ENCODE measurements around the gene POU4F2.

GRCh38 chr4:146648461-146648783, 9.7 kb downstream of the POU4F2 start:
- no peak for TF ChIP-seq EZH2 (IDR thresholded peaks at IDR 0.05; ENCODE audit: borderline replicate concordance, low read depth, low read length, severe bottlenecking)
- TF ChIP-seq, protein P1, sequence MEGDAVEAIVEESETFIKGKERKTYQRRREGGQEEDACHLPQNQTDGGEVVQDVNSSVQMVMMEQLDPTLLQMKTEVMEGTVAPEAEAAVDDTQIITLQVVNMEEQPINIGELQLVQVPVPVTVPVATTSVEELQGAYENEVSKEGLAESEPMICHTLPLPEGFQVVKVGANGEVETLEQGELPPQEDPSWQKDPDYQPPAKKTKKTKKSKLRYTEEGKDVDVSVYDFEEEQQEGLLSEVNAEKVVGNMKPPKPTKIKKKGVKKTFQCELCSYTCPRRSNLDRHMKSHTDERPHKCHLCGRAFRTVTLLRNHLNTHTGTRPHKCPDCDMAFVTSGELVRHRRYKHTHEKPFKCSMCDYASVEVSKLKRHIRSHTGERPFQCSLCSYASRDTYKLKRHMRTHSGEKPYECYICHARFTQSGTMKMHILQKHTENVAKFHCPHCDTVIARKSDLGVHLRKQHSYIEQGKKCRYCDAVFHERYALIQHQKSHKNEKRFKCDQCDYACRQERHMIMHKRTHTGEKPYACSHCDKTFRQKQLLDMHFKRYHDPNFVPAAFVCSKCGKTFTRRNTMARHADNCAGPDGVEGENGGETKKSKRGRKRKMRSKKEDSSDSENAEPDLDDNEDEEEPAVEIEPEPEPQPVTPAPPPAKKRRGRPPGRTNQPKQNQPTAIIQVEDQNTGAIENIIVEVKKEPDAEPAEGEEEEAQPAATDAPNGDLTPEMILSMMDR (IDR thresholded peaks at IDR 0.05; ENCODE audit: extremely low read depth in 1 of 2, insufficient read depth in 1 of 2, low read depth in 1 of 2, low read length in 2 of 2) = no peak
- TF ChIP-seq POLR2A (IDR thresholded peaks at IDR 0.05; ENCODE audit: low read depth, low read length) = no peak
- TF ChIP-seq POLR2AphosphoS5 (IDR thresholded peaks at IDR 0.05; ENCODE audit: insufficient read depth, low read depth, low read length) = no peak
